ENCODE data around the gene TOE1. TPM values are rescaled to one million over a fixed set of nuclear protein-coding genes. Genes with fewer than 3 reads are reported as not detected.

Gene TOE1
- total and polyA plus RNA-seq, 7 donors, result 7.1 to 12.9 (median 10.5) TPM

DNA sequence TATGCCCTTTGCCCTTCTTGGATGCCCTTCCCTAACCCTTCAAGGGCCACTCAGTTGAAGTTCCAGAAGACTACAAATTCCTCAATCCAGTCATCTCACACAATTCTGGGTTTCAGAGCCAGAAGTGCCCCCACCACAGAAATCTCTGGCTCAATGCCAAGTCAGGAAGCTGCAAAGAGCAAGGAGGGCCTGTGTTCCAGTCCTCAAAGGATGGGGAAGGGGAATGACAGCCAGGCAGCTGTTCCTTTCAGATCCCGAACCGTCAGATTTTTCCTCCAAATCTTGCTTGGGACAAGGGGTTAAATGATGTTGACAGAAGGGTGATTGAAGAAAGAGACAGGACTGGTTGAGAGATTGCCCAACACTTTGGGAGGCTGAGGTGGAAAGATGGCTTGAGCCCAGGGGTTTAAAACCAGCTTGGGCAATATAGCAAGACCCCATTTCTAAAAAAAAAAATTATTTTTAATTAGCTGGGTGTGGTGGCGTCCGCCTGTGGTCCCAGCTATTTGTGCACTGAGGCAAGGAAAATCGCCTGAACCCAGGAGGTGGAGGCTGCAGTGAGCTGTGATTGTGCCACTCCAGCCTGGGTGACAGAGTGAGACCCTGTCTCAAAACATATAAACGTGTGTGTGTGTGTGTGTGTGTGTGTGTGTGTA is 14.0 kb upstream of the TOE1 start:
- peak overlapping the region; percentile 38 to 57 (median 52) for H3K4me3 ChIP-seq
- no peak for DNase-seq
- peak overlapping the region in 1 of 4 donors; percentile 44 for H3K27ac ChIP-seq
- H3K36me3 ChIP-seq, result peaks cover 0 to 22% (median 2%) of the 10 kb centered on the region in 4 donors
- TF ChIP-seq, protein P1, sequence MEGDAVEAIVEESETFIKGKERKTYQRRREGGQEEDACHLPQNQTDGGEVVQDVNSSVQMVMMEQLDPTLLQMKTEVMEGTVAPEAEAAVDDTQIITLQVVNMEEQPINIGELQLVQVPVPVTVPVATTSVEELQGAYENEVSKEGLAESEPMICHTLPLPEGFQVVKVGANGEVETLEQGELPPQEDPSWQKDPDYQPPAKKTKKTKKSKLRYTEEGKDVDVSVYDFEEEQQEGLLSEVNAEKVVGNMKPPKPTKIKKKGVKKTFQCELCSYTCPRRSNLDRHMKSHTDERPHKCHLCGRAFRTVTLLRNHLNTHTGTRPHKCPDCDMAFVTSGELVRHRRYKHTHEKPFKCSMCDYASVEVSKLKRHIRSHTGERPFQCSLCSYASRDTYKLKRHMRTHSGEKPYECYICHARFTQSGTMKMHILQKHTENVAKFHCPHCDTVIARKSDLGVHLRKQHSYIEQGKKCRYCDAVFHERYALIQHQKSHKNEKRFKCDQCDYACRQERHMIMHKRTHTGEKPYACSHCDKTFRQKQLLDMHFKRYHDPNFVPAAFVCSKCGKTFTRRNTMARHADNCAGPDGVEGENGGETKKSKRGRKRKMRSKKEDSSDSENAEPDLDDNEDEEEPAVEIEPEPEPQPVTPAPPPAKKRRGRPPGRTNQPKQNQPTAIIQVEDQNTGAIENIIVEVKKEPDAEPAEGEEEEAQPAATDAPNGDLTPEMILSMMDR (IDR thresholded peaks at IDR 0.05), result no peak
- TF ChIP-seq EP300 (IDR thresholded peaks at IDR 0.05), result no peak
- no peak for TF ChIP-seq POLR2AphosphoS5 (IDR thresholded peaks at IDR 0.05)
- no peak for TF ChIP-seq POLR2A (IDR thresholded peaks at IDR 0.05)
- H3K27me3 ChIP-seq, result peaks cover 0 to 7% (median 0%) of the 10 kb centered on the region in 3 donors
- intact Hi-C loops (cut with DNase I), result no loop called here
- H3K4me1 ChIP-seq, result peaks cover 0 to 17% (median 15%) of the 10 kb centered on the region in 4 donors
- WGBS, 2 donors, result 54 to 65% methylated on average over 6 of the region's 6 CpGs
- H3K9me3 ChIP-seq, result no peaks in the 10 kb centered on the region

DNA sequence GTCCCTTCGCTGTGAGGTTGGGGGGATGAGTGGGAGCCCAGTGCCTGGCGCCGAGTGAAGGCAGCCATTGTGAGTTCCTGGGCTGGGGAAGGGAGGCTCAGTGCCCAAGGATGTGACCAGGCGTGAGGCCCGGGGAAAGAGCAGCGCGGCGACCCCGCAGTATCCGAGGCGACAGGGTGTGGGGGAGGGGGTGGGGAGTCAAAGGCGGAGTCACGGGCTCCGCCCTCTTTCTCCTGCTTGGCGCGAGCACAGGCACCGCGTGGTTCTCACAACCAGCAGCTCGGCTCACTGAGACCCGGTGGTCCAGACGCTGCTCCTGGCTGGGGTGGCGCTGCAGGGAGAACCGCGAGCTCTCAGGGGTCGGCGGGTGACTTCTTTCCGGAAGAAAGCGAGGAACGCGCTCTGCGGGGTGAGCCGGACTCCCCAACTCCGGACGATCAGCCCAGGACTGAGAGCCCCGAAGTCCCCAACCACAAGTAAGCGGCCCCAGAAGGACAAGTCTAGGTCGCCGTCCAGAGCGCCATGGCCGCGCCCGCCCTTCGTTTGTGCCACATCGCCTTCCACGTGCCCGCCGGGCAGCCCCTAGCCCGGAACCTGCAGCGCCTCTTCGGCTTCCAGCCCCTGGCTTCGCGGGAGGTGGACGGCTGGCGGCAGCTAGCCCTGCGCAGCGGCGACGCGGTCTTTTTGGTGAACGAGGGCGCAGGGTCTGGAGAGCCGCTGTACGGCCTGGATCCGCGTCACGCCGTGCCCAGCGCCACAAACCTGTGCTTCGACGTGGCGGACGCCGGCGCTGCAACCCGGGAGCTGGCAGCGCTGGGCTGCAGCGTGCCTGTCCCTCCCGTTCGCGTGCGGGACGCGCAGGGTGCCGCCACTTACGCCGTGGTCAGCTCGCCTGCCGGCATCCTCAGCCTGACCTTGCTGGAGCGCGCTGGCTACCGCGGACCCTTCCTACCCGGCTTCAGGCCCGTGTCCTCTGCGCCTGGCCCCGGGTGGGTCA is 13.0 kb upstream of the TOE1 start, which contains the start of gene HPDL:
Gene HPDL, plus strand, starts transcription at position 269 of the 997 bp plus-strand sequence. Its CDS starts 254 bp downstream, at position 523.
- 7 to 8% methylated on average over 96 of the region's 96 CpGs for WGBS, 2 donors
- Histone ChIP-seq H3K9me3 (no peaks in the 10 kb centered on the region), H3K4me3 (peak within 1 kb of the TSS; percentile 38 to 57 (median 52)), H3K27ac (peak within 1 kb of the TSS in 2 of 4 donors; percentile 9 to 44), H3K4me1 (peaks cover 0 to 17% (median 15%) of the 10 kb centered on the region in 4 donors), H3K27me3 (peaks cover 0 to 7% (median 0%) of the 10 kb centered on the region in 3 donors), H3K36me3 (peaks cover 0 to 32% (median 12%) of the 10 kb centered on the region in 4 donors)
- intact Hi-C loops (cut with DNase I), result no loop called here
- TF ChIP-seq, protein P1 (IDR thresholded peaks at IDR 0.05), result no peak
- TF ChIP-seq POLR2AphosphoS5 (IDR thresholded peaks at IDR 0.05) (peak in 1 of 4 donors; percentile 5), POLR2A (IDR thresholded peaks at IDR 0.05) (no peak), EP300 (IDR thresholded peaks at IDR 0.05) (no peak)
- peak; percentile 84 for DNase-seq

DNA sequence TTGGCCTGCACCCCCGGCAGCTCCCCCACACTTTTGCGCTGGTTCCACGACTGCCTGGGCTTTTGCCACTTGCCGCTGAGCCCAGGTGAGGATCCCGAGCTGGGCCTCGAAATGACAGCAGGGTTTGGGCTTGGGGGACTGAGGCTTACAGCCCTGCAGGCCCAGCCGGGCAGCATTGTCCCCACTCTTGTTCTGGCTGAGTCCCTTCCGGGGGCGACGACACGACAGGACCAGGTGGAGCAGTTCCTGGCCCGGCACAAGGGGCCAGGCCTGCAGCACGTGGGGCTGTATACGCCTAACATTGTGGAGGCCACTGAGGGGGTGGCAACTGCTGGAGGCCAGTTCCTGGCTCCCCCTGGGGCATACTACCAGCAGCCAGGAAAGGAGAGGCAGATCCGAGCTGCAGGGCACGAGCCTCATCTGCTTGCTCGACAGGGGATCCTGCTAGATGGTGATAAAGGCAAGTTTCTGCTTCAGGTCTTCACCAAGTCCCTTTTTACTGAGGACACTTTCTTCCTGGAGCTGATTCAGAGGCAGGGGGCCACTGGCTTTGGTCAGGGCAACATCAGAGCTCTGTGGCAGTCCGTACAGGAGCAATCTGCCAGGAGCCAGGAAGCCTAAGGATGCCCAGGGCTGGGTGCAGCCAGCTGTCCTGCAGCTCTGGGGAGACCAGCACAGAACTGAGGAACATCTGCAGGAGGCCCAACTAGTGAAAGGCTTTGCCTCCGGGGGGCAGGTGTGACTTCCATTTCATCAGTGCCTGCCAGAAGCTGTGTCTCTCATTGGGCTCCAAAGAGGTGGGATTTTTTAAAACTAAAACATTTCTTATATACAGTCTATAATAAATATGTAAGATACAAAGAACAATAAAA is 12.1 kb upstream of the TOE1 start:
- TF ChIP-seq POLR2AphosphoS5 (IDR thresholded peaks at IDR 0.05) (no peak), POLR2A (IDR thresholded peaks at IDR 0.05) (no peak), EP300 (IDR thresholded peaks at IDR 0.05) (no peak)
- TF ChIP-seq, protein P1 (IDR thresholded peaks at IDR 0.05), result no peak
- no peak for DNase-seq
- WGBS, 2 donors, result 42 to 56% methylated on average over 19 of the region's 19 CpGs
- Histone ChIP-seq H3K4me3 (peak overlapping the region in 3 of 4 donors; percentile 49 to 57 (median 56)), H3K27ac (no peak overlapping the region), H3K36me3 (peaks cover 1 to 41% (median 19%) of the 10 kb centered on the region in 4 donors), H3K27me3 (peaks cover 0 to 7% (median 0%) of the 10 kb centered on the region in 3 donors), H3K4me1 (peaks cover 0 to 17% (median 15%) of the 10 kb centered on the region in 4 donors), H3K9me3 (no peaks in the 10 kb centered on the region)
- intact Hi-C loops (cut with DNase I), result no loop called here

DNA sequence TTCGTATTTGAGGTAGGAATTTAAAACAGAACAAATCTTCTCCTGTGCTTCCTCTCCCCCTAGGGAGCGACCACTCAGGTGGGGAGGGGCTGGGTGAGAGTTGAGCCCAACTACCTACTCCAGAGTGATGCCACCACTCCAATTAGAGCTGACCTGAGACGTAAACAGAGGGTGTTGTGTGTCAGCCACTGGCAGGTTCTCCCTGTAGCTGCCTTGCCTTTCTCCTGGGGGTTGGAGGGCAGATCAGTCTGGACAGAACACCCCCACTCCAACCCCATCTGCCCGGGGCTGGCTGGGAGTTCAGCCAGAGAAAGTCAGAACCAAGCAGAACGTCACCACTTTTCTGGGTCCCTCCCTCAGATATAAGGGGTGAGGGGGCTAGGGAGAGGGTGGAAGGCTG is 11.3 kb upstream of the TOE1 start:
- Histone ChIP-seq H3K36me3 (peaks cover 9 to 49% (median 21%) of the 10 kb centered on the region in 4 donors), H3K4me1 (peaks cover 0 to 17% (median 15%) of the 10 kb centered on the region in 4 donors), H3K27ac (no peak overlapping the region), H3K27me3 (peaks cover 0 to 7% (median 0%) of the 10 kb centered on the region in 3 donors), H3K4me3 (no peak overlapping the region), H3K9me3 (no peaks in the 10 kb centered on the region)
- intact Hi-C loops (cut with DNase I), result no loop called here
- TF ChIP-seq, protein P1 (IDR thresholded peaks at IDR 0.05), result no peak
- no peak for TF ChIP-seq POLR2A (IDR thresholded peaks at IDR 0.05)
- TF ChIP-seq POLR2AphosphoS5 (IDR thresholded peaks at IDR 0.05), result no peak
- no peak for TF ChIP-seq EP300 (IDR thresholded peaks at IDR 0.05)
- 46 to 65% methylated on average over 5 of the region's 5 CpGs for WGBS, 2 donors
- no peak for DNase-seq
